Myometrial cell (primary cell): ENCODE results near the gene NTMT2. TPM values are rescaled to one million over a fixed set of nuclear protein-coding genes. Genes with fewer than 3 reads are reported as not detected.

ENCODE experiments used
- total RNA-seq: library from RNA; depleted of rRNA; stranded (reverse); fragments of >200 nt; gene quantifications from 2 replicates; pipeline ENCODE4 v1.2.3, GENCODE V29; 2015

The NTMT2 gene
- not detected in 2 replicates for total RNA-seq

GRCh38 chr1:170145770-170146676, at the start of gene NTMT2:
Gene NTMT2 (plus strand): TSS chr1:170145959. CDS start chr1:170146108, 149 bp downstream.

Other genes with a start within 250 kb of the NTMT2 start
- 19.0 and 23.7 TPM in 2 replicates for gene KIFAP3, start 71.3 kb upstream of the NTMT2 start, total RNA-seq